ENCODE results near the gene PTPN23.
"Not testable (repeated sequence)": the region's sequence is repeated elsewhere in the genome, so short reads cannot be mapped to it uniquely, and the experiment has no call there.

Gene PTPN23

DNA sequence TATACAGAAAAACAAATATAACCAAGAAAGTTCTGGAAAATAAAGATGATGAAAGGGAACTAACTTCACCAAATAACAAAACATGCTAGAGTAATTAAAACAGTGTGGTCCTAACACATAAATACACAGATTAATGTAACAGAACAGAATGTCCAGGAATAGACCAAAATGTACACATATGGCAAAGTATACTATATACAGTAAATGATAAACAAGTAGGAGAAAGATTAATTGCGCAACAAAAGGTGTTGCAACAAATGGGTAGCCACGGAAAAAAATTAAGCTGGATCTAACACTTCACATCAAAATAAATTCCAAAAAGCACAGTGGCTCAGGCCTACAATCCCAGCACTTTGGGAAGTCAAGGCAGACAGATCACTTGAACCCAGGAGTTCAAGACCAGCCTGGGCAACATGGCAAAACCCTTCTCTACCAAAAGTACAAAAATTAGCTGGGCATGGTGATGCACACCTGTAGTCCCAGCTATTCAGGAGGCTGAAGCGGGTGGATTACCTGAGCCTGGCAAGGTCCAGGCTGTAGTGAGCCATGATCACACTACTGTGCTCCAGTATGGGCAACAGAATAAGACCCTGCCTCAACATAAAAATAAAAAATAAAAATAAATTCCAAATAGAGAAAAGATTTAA is 75.1 kb downstream of the PTPN23 start:
- DNase-seq: no peak

DNA sequence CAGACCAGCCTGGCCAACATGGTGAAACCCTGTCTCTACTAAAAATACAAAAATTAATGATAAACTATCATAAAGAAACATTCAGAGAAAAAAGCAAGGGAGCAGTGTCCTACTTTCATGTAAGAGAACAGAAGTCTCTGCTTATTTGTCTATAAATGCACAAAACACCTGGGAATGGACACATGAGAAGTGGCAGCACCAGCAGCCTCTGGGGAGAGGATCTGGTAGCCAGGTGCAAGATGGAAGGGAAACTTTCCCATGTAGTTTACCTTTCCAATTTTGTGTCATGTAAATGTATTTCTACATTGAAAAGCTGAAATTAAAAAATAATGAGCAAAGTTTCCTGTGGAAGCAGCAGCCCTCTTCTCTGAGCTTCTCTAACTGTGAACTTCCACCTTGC is 76.2 kb downstream of the PTPN23 start:
- DNase-seq: no peak

DNA sequence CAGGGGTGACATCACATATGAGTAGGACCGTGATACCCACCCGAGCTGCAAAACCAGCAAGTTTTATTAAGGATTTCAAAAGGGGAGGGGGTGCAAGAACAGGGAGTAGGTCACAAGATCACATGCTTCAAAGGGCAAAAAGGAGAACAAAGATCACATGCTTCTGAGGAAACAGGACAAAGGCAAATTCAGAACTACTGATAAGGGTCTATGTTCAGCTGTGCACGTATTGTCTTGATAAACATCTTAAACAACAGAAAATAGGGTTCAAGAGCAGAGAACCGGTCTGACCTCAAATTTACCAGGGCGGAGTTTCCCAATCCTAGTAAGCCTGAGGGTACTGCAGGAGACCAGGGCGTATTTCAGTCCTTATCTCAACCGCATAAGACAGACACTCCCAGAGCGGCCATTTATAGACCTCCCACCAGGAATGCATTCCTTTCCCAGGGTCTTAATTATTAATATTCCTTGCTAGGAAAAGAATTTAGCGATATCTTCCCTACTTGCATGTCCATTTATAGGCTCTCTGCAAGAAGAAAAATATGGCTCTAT is 78.8 kb downstream of the PTPN23 start:
- not testable (repeated sequence) for DNase-seq

All from effector CD4-positive, alpha-beta T cell (primary cell).